Transverse colon (tissue), 4 donors: ENCODE measurements around the gene SPATA2L.

Experiments
- CTCF ChIP-seq, 5 experiments: fragments of 200-600 bp in 3 of 5; fragments of 450-650 bp in 2 of 5; sonication (generic) in 3 of 5; IDR thresholded peaks; 1 replicate in 2 of 5; 2 replicates in 3 of 5; pipeline ENCODE4 v1.5.1; 2016 to 2017; ENCODE audit warnings: antibody characterized with exemption in 5 of 5, inconsistent platforms in 3 of 5, mild to moderate bottlenecking in 2 of 5, moderate library complexity in 1 of 5
- EP300 ChIP-seq: sonication (generic); formaldehyde crosslinking; IDR thresholded peaks from one replicate; pipeline ENCODE4 v1.6.1; 2017; ENCODE audit warnings: antibody characterized with exemption, low read depth
- POLR2A ChIP-seq: fragments of 450-650 bp; IDR thresholded peaks from one replicate; pipeline ENCODE4 v1.6.1; 2016; ENCODE audit warnings: antibody characterized with exemption, mild to moderate bottlenecking, moderate library complexity
- POLR2AphosphoS5 ChIP-seq, 3 donors: sonication (generic); formaldehyde crosslinking; IDR thresholded peaks; one replicate each; pipeline ENCODE4 v1.6.1; 2016; ENCODE audit warnings: antibody characterized with exemption in 3 of 3

- TF ChIP-seq POLR2A (no peak), CTCF (IDR thresholded peaks at IDR 0.05) (no peak), EP300 (no peak), POLR2AphosphoS5 (IDR thresholded peaks at IDR 0.05) (no peak)
Observed at GRCh38 chr16:89655062-89655643, 46.4 kb downstream of the SPATA2L start.
